Measurements from ENCODE around the gene ZIM2. TPM values are rescaled to one million over a fixed set of nuclear protein-coding genes. Genes with fewer than 3 reads are reported as not detected.

ZIM2 gene
- total RNA-seq, 1 experiment from 2014 or later: not detected

DNA sequence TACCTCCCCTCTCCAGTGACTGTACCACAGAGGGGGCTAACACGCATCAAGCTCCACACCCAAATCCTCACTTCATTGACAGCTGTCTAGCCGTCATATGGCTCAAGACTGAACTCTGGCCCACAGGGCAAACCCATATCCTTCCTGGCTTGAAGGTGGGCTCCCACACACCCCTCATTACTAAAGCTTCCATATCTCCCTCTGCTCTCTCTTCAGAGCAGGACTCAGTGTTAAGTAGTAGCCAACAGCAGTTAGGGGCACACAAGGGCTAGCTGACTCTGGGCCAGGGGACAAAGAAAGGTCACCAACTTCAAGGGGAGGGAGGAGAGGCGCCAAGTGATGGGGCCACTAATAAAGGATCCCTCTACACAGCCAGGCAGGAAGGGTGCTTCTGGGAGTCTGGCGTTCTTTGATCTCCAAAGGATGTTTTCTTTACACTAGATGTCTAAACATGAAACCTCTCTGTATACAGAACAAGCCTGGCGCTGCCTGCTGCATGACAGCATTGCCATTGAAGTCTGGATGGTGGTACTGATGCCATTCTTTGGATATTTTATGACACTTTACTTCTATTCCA lies 8.1 kb downstream of the ZIM2 start:
- ChIA-PET CTCF (no interaction called here), POLR2A (no interaction called here), RAD21 (ENCODE audit: low non-redundant PET in 1 of 2, low total read pairs in 2 of 2, uncharacterized antibody in 2 of 2, unreplicated experiment in 2 of 2) (no interaction called here)
- no peak for DNase-seq (ENCODE audit: low read depth, low spot score)
- Histone ChIP-seq H4K20me1 (ENCODE audit: insufficient read depth) (no peaks in the 10 kb centered on the region), H3K4me2 (ENCODE audit: low read length) (no peak overlapping the region), H3K9ac (ENCODE audit: low read length) (no peak overlapping the region), H2AFZ (ENCODE audit: low read depth, low read length, poor library complexity, severe bottlenecking) (no peak overlapping the region), H3K9me2 (ENCODE audit: insufficient read depth) (no peaks in the 10 kb centered on the region), H3K27me3 (ENCODE audit: insufficient read depth, low read length) (no peaks in the 10 kb centered on the region), H3K79me2 (ENCODE audit: insufficient read depth, low read length) (no peaks in the 10 kb centered on the region), H3K27ac (ENCODE audit: low read depth, low read length) (no peak overlapping the region), H3K4me3 (replicated peaks in 1 of 2; ENCODE audit: low read depth in 1 of 2, low read length in 2 of 2) (no peak overlapping the region), H3K4me1 (ENCODE audit: control insufficient read depth in 1 of 2, insufficient read depth in 2 of 2, low read length in 2 of 2) (no peaks in the 10 kb centered on the region), H3K9me3 (ENCODE audit: control insufficient read depth in 1 of 2, insufficient read depth in 1 of 2, low read depth in 1 of 2, low read length in 2 of 2) (peaks cover 7 to 39% of the 10 kb centered on the region in 2 experiments; a peak in 2 of 4 replicates), H3K36me3 (ENCODE audit: control insufficient read depth in 1 of 2, insufficient read depth in 2 of 2, low read length in 2 of 2) (no peaks in the 10 kb centered on the region)
- intact Hi-C loops (cut with micrococcal nuclease): no loop called here
- BruUV-seq (replicated peaks): no TSS peak
- ATAC-seq: no peak
- TF ChIP-seq FOSL1 (IDR thresholded peaks at IDR 0.05; ENCODE audit: low read depth) (no peak), SRF (IDR thresholded peaks at IDR 0.05; ENCODE audit: low read depth) (no peak), RAD21 (IDR thresholded peaks at IDR 0.05; ENCODE audit: low read depth) (no peak), EZH2 (IDR thresholded peaks at IDR 0.05) (no peak), POLR2AphosphoS5 (IDR thresholded peaks at IDR 0.05; ENCODE audit: low read depth, low read length) (no peak), EGR1 (IDR thresholded peaks at IDR 0.05; ENCODE audit: low read depth) (no peak), SP1 (IDR thresholded peaks at IDR 0.05; ENCODE audit: low read depth) (no peak)
- TF ChIP-seq, protein P1, sequence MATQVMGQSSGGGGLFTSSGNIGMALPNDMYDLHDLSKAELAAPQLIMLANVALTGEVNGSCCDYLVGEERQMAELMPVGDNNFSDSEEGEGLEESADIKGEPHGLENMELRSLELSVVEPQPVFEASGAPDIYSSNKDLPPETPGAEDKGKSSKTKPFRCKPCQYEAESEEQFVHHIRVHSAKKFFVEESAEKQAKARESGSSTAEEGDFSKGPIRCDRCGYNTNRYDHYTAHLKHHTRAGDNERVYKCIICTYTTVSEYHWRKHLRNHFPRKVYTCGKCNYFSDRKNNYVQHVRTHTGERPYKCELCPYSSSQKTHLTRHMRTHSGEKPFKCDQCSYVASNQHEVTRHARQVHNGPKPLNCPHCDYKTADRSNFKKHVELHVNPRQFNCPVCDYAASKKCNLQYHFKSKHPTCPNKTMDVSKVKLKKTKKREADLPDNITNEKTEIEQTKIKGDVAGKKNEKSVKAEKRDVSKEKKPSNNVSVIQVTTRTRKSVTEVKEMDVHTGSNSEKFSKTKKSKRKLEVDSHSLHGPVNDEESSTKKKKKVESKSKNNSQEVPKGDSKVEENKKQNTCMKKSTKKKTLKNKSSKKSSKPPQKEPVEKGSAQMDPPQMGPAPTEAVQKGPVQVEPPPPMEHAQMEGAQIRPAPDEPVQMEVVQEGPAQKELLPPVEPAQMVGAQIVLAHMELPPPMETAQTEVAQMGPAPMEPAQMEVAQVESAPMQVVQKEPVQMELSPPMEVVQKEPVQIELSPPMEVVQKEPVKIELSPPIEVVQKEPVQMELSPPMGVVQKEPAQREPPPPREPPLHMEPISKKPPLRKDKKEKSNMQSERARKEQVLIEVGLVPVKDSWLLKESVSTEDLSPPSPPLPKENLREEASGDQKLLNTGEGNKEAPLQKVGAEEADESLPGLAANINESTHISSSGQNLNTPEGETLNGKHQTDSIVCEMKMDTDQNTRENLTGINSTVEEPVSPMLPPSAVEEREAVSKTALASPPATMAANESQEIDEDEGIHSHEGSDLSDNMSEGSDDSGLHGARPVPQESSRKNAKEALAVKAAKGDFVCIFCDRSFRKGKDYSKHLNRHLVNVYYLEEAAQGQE (IDR thresholded peaks at IDR 0.05; ENCODE audit: low read depth): no peak
- TF ChIP-seq, protein P2, sequence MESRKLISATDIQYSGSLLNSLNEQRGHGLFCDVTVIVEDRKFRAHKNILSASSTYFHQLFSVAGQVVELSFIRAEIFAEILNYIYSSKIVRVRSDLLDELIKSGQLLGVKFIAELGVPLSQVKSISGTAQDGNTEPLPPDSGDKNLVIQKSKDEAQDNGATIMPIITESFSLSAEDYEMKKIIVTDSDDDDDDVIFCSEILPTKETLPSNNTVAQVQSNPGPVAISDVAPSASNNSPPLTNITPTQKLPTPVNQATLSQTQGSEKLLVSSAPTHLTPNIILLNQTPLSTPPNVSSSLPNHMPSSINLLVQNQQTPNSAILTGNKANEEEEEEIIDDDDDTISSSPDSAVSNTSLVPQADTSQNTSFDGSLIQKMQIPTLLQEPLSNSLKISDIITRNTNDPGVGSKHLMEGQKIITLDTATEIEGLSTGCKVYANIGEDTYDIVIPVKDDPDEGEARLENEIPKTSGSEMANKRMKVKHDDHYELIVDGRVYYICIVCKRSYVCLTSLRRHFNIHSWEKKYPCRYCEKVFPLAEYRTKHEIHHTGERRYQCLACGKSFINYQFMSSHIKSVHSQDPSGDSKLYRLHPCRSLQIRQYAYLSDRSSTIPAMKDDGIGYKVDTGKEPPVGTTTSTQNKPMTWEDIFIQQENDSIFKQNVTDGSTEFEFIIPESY (IDR thresholded peaks at IDR 0.05; ENCODE audit: extremely low read depth, insufficient replicate concordance, low read length): no peak
- TF ChIP-seq, protein P3, sequence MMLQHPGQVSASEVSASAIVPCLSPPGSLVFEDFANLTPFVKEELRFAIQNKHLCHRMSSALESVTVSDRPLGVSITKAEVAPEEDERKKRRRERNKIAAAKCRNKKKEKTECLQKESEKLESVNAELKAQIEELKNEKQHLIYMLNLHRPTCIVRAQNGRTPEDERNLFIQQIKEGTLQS (IDR thresholded peaks at IDR 0.05): no peak
